GM23338 (cell line): ENCODE measurements around the gene SHLD3. TPM values are rescaled to one million over a fixed set of nuclear protein-coding genes. Genes with fewer than 3 reads are reported as not detected.

ENCODE experiments used
- ATAC-seq: fragments of 200-7000 bp; cut with Tn5 transposase; 3 replicates; pipeline ENCODE4 v1.9.1; 2020
- DNase-seq: peaks from one replicate; pipeline ENCODE4 v3.0.0-alpha.2; 2015; ENCODE audit warnings: low spot score
- H2AFZ ChIP-seq: fragments of 200-600 bp; sonication (generic); 2 replicates; pipeline ENCODE4 v1.8.0; 2016; ENCODE audit warnings: antibody characterized with exemption, mild to moderate bottlenecking, moderate library complexity
- H3F3A ChIP-seq: fragments of 200-600 bp; sonication (generic); replicated peaks from 2 replicates; pipeline ENCODE4 v1.8.0; 2017; ENCODE audit warnings: antibody characterized with exemption, mixed run types, low read depth
- H3K27ac ChIP-seq: fragments of 200-600 bp; sonication (generic); 2 replicates; pipeline ENCODE4 v1.6.1; 2016; ENCODE audit warnings: low read depth
- H3K27me3 ChIP-seq: fragments of 200-600 bp; sonication (generic); 2 replicates; pipeline ENCODE4 v1.8.0; 2016; ENCODE audit warnings: mild to moderate bottlenecking, mixed run types, moderate library complexity; ENCODE audit not compliant: insufficient read depth
- H3K36me3 ChIP-seq: fragments of 200-600 bp; sonication (generic); 2 replicates; pipeline ENCODE4 v1.8.0; 2016; ENCODE audit warnings: mild to moderate bottlenecking; ENCODE audit not compliant: insufficient read depth
- H3K4me1 ChIP-seq: fragments of 200-600 bp; sonication (generic); 2 replicates; pipeline ENCODE4 v1.8.0; 2016; ENCODE audit warnings: mild to moderate bottlenecking, moderate library complexity; ENCODE audit not compliant: insufficient read depth
- H3K4me2 ChIP-seq: fragments of 200-600 bp; sonication (generic); 2 replicates; pipeline ENCODE4 v1.7.1; 2017; ENCODE audit warnings: mixed run types
- H3K4me3 ChIP-seq: fragments of 200-600 bp; sonication (generic); 2 replicates; pipeline ENCODE4 v1.6.1; 2016; ENCODE audit warnings: mixed run types
- H3K79me2 ChIP-seq: fragments of 200-600 bp; sonication (generic); replicated peaks from 2 replicates; pipeline ENCODE4 v1.8.0; 2017; ENCODE audit warnings: mild to moderate bottlenecking; ENCODE audit not compliant: insufficient read depth
- H3K9me2 ChIP-seq: fragments of 200-600 bp; sonication (generic); 2 replicates; pipeline ENCODE4 v1.8.0; 2017; ENCODE audit not compliant: insufficient read depth
- H4K20me1 ChIP-seq: fragments of 200-600 bp; sonication (generic); replicated peaks from 2 replicates; pipeline ENCODE4 v1.8.0; 2017; ENCODE audit warnings: mild to moderate bottlenecking; ENCODE audit not compliant: insufficient read depth
- H3K27ac Mint-ChIP-seq: 2 replicates; pipeline ENCODE4 v1.8.0; 2020; ENCODE audit warnings: inconsistent platforms, mild to moderate bottlenecking, moderate library complexity, mixed read lengths
- H3K27me3 Mint-ChIP-seq: 3 replicates; pipeline ENCODE4 v1.8.0; 2022; ENCODE audit warnings: low read depth, mild to moderate bottlenecking, moderate library complexity, mixed read lengths, inconsistent platforms; ENCODE audit not compliant: insufficient read depth, poor library complexity
- H3K36me3 Mint-ChIP-seq: 3 replicates; pipeline ENCODE4 v1.8.0; 2021; ENCODE audit warnings: low read depth, mild to moderate bottlenecking, inconsistent platforms, moderate library complexity, mixed read lengths
- H3K4me1 Mint-ChIP-seq: 3 replicates; pipeline ENCODE4 v1.8.0; 2020; ENCODE audit warnings: mild to moderate bottlenecking, inconsistent platforms, mixed read lengths
- H3K4me3 Mint-ChIP-seq: 3 replicates; pipeline ENCODE4 v1.8.0; 2021; ENCODE audit warnings: moderate library complexity, mild to moderate bottlenecking, inconsistent platforms, mixed read lengths
- H3K9me3 Mint-ChIP-seq: 3 replicates; pipeline ENCODE4 v1.8.0; 2020; ENCODE audit warnings: moderate library complexity, mild to moderate bottlenecking, inconsistent platforms, mixed read lengths
- ETS1 ChIP-seq: IDR thresholded peaks from 2 replicates; pipeline ENCODE4 v1.6.1; 2016; ENCODE audit warnings: antibody characterized with exemption
- EZH2phosphoT487 ChIP-seq: fragments of 200-600 bp; sonication (generic); IDR thresholded peaks from one replicate; pipeline ENCODE4 v1.8.1; 2018; ENCODE audit warnings: antibody characterized with exemption; ENCODE audit not compliant: unreplicated experiment
- JUNB ChIP-seq: IDR thresholded peaks from one replicate; pipeline ENCODE4 v1.6.1; 2016; ENCODE audit warnings: antibody characterized with exemption; ENCODE audit not compliant: unreplicated experiment
- REST ChIP-seq: IDR thresholded peaks from one replicate; pipeline ENCODE4 v1.6.1; 2018; ENCODE audit warnings: antibody characterized with exemption; ENCODE audit not compliant: unreplicated experiment
- ZNF331 ChIP-seq: fragments of 250-450 bp; sonication (Bioruptor Pico); IDR thresholded peaks from 2 replicates; pipeline ENCODE4 v1.5.0; 2020; ENCODE audit warnings: low read depth, mild to moderate bottlenecking, moderate library complexity
- polyA plus RNA-seq: library from polyadenylated mRNA; unstranded; fragments of >200 nt; fragmentation: Nextera tagmentation; extraction: Ambion mirVana; gene quantifications from 2 replicates; pipeline ENCODE4 v1.2.1, GENCODE V29; 2016
- total RNA-seq: library from RNA; depleted of rRNA; stranded (reverse); fragments of >200 nt; shearing (Covaris generic); gene quantifications from 2 replicates; pipeline ENCODE4 v1.2.3, GENCODE V29; 2014
- TF ChIP-seq, protein P1 (sequence below), 2 experiments: fragments of 200-600 bp in 1 of 2; sonication (generic) in 1 of 2; conservative IDR thresholded peaks; 2 replicates each; pipeline versions ENCODE4 v1.5.1 to v1.6.1; 2016 to 2017; ENCODE audit warnings: antibody characterized with exemption in 2 of 2, low read depth in 2 of 2, mild to moderate bottlenecking in 2 of 2, moderate library complexity in 1 of 2

Gene SHLD3
- total and polyA plus RNA-seq, 2 experiments from 2014 or later, result 4.2 to 7.0 TPM

DNA sequence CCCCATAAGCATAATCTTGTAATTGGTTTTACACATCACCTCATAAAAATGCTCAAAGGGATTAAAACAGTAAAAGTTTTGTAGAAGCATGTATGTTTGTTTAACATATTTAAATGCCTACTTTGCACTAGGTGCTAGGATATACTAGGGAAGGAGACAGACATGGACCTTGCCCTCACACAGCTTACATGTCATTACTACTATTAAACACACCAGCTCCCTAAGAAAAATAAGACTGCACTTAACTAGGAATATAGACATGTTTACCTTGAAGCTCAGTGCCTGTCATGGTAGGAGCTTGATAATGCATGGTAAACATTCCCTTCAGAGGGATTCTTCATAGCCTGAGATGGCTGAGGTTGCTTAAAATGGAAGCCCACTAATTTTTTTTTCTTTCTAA, 6.2 kb downstream of the SHLD3 start:
- ATAC-seq (no peak), DNase-seq (no peak)
- H3K36me3 ChIP-seq, result peaks cover 6% of the 10 kb centered on the region
- H3K4me1 ChIP-seq, result no peaks in the 10 kb centered on the region
- H3K27me3 ChIP-seq, result no peaks in the 10 kb centered on the region
- H3K4me3 Mint-ChIP-seq, result no peak overlapping the region
- no peaks in the 10 kb centered on the region; the same call in 1 of the 2 replicates for H4K20me1 ChIP-seq
- H3K27me3 Mint-ChIP-seq, result no peaks in the 10 kb centered on the region
- H2AFZ ChIP-seq, result no peak overlapping the region
- peaks cover 51% of the 10 kb centered on the region for H3K79me2 ChIP-seq
- no peak overlapping the region for H3K4me3 ChIP-seq
- H3K4me2 ChIP-seq, result no peak overlapping the region
- H3K27ac ChIP-seq, result no peak overlapping the region
- no peaks in the 10 kb centered on the region; the same call in 2 of the 3 replicates for H3K4me1 Mint-ChIP-seq
- H3F3A ChIP-seq, result no peaks in the 10 kb centered on the region
- TF ChIP-seq ZNF331 (no peak), ETS1 (no peak), EZH2phosphoT487 (no peak)
- no peaks in the 10 kb centered on the region for H3K9me3 Mint-ChIP-seq
- H3K27ac Mint-ChIP-seq, result no peak overlapping the region; the same call in 1 of the 2 replicates
- no peaks in the 10 kb centered on the region for H3K9me2 ChIP-seq
- 0 out of 3 replicates have a peak, but pooled peaks cover 3% of the 10 kb centered on the region for H3K36me3 Mint-ChIP-seq

- Mint-ChIP-seq H3K27ac (no peak overlapping the region), H3K9me3 (no peaks in the 10 kb centered on the region; the same call in 2 of the 3 replicates), H3K4me3 (no peak overlapping the region), H3K4me1 (no peaks in the 10 kb centered on the region), H3K36me3 (peaks cover 26% of the 10 kb centered on the region), H3K27me3 (peaks cover 1% of the 10 kb centered on the region)
- no peaks in the 10 kb centered on the region for H3K79me2 ChIP-seq
- H3K9me2 ChIP-seq, result no peaks in the 10 kb centered on the region
- no peaks in the 10 kb centered on the region for H3K27me3 ChIP-seq
- TF ChIP-seq REST, result no peak
- TF ChIP-seq JUNB, result no peak
- TF ChIP-seq, protein P1, sequence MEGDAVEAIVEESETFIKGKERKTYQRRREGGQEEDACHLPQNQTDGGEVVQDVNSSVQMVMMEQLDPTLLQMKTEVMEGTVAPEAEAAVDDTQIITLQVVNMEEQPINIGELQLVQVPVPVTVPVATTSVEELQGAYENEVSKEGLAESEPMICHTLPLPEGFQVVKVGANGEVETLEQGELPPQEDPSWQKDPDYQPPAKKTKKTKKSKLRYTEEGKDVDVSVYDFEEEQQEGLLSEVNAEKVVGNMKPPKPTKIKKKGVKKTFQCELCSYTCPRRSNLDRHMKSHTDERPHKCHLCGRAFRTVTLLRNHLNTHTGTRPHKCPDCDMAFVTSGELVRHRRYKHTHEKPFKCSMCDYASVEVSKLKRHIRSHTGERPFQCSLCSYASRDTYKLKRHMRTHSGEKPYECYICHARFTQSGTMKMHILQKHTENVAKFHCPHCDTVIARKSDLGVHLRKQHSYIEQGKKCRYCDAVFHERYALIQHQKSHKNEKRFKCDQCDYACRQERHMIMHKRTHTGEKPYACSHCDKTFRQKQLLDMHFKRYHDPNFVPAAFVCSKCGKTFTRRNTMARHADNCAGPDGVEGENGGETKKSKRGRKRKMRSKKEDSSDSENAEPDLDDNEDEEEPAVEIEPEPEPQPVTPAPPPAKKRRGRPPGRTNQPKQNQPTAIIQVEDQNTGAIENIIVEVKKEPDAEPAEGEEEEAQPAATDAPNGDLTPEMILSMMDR (conservative IDR thresholded peaks at IDR 0.05; ENCODE audit: low read depth in 2 of 2), result no peak
- peaks cover 7% of the 10 kb centered on the region; the same call in 1 of the 2 replicates for H3K36me3 ChIP-seq
- H3K4me2 ChIP-seq, result no peak overlapping the region
- H3F3A ChIP-seq, result no peaks in the 10 kb centered on the region
- H4K20me1 ChIP-seq, result no peaks in the 10 kb centered on the region; the same call in 1 of the 2 replicates
- H2AFZ ChIP-seq, result no peak overlapping the region
- DNase-seq (no peak), ATAC-seq (no peak)
- no peak overlapping the region for H3K27ac ChIP-seq
- no peak overlapping the region for H3K4me3 ChIP-seq
- no peaks in the 10 kb centered on the region for H3K4me1 ChIP-seq
Observed at GRCh38 chr5:65640240-65640639, 15.4 kb downstream of the SHLD3 start.
